NOMO-1 treated with DMSO at 0.1 percent for 48 hours (cell line): ENCODE results near the gene CST4.
"Not testable (repeated sequence)": the region's sequence is repeated elsewhere in the genome, so short reads cannot be mapped to it uniquely, and the experiment has no call there.

Experiments used
- DNase-seq: peaks from one replicate; lab custom pipeline; 2025; ENCODE audit not compliant: unreplicated experiment; lab: John Stamatoyannopoulos, UW

The CST4 gene

GRCh38 chr20:23689399-23689690, 507 bp upstream of the CST4 start:
- no peak for DNase-seq

GRCh38 chr20:23687986-23688385, 852 bp downstream of the CST4 start:
- no peak for DNase-seq

- no peak for DNase-seq
Measured at GRCh38 chr20:23686046-23686750, 2.6 kb downstream of the CST4 start.

DNA sequence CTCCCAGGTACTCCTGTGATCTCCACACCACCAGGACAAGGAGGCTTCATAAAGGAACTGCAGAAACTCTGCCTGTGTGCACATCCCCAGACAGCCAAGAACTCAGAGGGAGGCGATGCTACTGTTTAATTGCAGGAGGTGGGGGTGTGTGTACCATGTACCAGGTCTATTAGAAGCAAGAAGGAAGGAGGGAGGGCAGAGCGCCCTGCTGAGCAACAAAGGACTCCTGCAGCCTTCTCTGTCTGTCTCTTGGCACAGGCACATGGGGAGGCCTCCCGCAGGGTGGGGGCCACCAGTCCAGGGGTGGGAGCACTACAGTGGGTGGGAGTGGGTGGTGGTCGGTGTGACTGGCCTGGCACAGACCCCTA, 3.3 kb downstream of the CST4 start:
- not testable (repeated sequence) for DNase-seq

- no peak for DNase-seq
Measured at GRCh38 chr20:23684261-23684660, 4.6 kb downstream of the CST4 start.

- no peak for DNase-seq
Measured at GRCh38 chr20:23683807-23684206, 5.0 kb downstream of the CST4 start.

DNA sequence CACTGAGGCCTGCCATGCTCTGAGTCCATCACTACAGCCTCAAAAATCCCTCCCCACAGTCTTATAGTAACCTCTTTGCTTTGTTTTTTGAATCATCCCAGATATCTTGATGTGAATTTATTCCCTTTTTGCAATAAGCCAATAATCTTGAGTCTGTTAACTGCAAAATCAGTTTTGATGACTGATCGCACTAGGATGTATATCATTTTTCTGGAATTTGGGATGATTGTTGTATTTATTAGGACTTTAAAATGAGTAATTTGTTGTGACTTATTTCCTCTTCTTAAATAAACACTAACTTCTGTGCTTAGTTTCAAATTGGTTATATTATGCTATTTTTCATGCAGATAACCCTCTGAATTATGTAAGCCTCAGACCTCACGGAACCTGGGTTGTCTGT, 5.6 kb downstream of the CST4 start:
- no peak for DNase-seq

DNA sequence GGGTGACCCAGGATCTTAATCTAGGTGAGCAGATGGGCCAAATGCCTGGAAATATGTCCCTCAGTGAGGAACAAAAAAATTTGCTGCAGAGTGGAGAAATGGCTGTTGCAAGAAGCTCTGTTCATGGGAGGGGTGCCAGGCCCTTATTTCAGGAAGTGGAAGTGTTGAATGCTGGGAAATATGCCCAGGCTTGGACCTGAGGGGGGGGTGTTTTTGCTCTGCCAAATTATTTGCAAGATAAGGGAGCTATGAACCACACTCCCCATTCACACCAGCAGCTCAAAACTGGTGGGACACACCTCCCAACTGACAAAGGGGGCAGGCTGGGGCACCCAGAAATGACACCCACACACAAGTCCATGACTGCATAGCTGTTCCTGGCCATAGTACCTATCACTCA, 8.7 kb downstream of the CST4 start:
- no peak for DNase-seq

DNA sequence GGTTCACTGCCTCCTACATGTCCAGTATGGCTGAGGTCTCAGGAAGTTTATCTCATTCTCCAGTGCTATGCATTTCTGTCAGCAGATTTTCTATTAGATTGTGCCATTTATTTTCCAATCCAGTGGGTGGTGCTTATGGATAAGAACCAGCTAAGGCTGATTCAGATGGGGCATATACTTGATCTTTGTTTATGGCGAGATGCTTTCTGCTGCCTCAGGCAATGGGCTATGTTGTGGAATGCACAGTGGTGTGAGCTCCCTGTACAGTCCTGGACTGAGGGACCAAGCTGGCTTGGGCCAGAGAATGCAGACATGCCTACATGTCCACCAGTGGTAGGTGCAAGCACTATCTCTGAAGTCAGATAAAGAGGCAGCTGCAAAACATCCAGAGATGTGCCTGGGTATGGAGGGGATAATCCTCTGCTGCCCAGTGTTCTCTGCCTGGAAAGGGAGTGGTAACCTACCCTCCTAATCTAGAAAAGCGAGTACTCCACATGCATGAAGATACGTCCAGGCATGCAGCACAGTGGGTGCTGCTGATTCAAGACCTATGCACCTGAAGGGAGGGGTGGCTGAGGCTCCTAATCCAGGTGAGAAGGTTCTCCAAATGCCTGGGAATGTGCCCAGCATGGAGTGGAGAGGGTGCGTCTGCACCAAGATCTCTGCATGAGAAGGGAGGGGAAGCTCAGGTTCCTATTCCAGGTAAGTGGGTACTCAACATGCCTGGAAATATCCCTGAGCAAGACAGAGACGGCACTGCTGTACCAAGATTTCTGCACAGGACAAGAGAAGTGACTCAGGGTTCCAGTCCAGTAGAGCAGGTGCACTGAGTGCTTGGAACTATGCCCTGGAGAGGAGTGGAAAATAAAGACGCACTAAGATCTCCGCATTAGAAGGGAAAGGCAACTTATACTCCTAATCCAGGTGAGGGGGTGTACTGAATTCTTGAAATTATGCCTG, 9.4 kb downstream of the CST4 start:
- DNase-seq = no peak

- DNase-seq = no peak
Measured at GRCh38 chr20:23673209-23673608, 15.6 kb downstream of the CST4 start.

- DNase-seq = no peak
Measured at GRCh38 chr20:23672158-23672557, 16.7 kb downstream of the CST4 start.

DNA sequence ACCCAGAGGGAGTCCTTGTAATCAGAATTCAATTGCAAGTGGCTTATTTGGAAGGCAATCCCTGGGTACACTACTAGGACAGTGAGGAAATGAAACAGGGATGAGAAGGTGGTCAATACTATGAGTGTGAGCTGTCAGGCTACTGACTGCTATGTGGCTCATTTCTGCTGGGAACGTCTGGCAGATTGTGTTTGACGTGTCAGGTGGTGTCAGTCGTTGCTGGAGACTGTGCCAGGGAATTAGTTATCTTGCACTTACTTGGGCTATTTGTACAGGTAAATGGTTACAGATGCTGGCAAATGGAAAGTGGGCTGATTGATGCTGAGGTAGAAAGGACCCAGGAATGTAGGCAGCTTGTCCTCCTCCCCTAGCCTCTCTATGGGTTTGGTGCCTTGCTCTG, 17.4 kb downstream of the CST4 start:
- no peak for DNase-seq

- no peak for DNase-seq
Measured at GRCh38 chr20:23670361-23670760, 18.5 kb downstream of the CST4 start.

DNA sequence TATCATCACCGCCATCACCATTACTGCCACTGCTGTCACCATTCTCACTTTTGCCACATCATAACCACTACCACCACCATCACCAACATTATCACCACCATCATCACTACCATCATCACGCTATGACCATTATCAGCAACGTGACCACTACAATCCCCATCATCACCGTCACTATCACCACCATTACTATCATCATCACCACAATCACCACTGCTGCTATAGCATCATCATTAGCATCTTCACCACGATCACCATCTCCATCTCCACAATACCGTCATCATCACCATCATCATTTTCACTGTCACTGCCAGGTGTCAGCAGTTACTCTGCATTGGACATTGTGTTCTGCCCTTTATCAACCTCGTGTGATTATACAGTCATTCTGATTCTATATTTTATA, 19.0 kb downstream of the CST4 start:
- no peak for DNase-seq

DNA sequence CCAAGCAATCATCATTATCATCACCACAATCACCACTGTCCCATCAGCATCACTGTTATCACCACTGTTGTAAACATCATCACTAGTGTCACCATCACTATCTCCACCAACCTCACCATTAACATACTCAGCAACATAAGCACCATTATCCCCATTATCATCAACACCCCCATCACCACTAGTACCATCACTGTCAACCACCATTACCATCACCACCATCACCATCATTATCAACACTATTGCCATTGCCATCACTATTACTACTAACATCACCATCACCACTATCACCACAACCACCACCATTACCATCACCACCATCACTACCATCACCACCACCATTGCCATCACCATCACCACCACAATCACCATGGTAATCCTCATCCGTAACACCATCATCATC, 19.5 kb downstream of the CST4 start:
- no peak for DNase-seq

DNA sequence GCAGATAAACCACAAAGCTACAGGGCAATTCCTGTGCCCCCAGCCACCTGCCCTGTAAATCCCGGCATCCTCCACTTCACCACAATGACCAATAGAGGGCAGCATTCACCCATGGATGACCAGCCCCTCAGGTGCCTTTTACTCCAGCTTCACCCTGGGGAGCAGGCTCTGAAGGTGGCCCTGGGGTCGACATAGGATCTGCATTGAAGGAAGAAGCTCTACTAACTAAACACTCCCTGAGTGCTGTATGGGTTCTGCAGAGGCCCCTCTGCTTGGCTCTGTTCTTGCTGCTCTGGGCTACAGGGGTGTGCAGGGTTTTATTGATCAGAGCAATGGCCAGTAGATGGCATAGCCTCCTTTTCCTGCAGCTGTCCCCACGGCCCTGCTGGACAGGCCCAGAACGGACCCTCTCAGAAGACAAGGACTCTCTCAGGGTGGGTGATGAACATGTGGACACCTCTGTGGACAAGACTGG, 20.3 kb downstream of the CST4 start:
- peak; percentile 48 for DNase-seq

- no peak for DNase-seq
Measured at GRCh38 chr20:23667666-23668065, 21.2 kb downstream of the CST4 start.

GRCh38 chr20:23666698-23667097, 22.1 kb downstream of the CST4 start:
- DNase-seq = no peak

DNA sequence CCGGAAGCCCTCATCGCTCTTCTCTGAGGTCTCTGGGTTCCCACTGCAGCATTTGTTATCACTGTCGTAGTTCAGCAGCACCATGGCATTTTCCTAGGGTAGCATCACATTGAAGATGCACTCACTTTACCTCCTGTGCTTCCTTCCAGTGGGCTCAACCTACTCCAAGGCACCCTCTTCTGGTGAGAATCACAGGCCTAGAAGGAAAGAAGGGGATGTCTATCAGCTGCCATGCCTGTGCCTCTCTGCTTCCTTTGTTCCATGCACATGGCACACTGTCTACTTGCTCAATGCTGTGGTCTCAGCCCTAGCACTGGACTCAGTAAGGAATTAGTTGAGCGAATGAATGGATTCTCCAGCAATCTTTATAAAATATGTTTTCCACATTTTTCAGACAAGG, 22.6 kb downstream of the CST4 start:
- peak; percentile 1 for DNase-seq

GRCh38 chr20:23664954-23665353, 23.9 kb downstream of the CST4 start:
- no peak for DNase-seq

DNA sequence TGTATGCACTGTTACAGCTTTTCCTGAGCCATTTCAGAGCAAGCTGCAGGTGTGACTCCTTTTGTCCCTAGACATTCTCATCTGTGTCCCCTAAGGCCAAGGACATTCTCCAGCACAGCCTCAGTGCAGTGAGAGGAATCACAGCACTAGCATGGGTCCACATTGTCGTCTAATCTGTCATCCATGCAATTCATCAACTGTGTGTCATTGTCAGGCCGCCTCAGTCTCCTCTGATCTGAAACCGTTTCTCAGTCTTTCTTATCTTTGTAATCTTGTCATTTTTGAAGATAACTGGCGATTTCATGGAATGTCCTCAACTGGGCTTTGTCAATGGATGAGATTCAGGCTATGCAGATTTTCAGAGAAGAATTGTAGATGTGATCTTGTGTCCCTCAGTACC, 24.8 kb downstream of the CST4 start:
- not testable (repeated sequence) for DNase-seq

GRCh38 chr20:23663180-23663579, 25.7 kb downstream of the CST4 start:
- DNase-seq = no peak
